Measurements from ENCODE around the gene CAPN1. TPM values are rescaled to one million over a fixed set of nuclear protein-coding genes. Genes with fewer than 3 reads are reported as not detected.
A peak's percentile ranks its signal among the peaks of the same experiment; 100 is the strongest.

The CAPN1 gene
- total and polyA plus RNA-seq, 2 of the 13 experiments (the other 11 are each of a cell fraction or from before 2014, with no cell fraction given): 57.3 to 82.6 TPM

DNA sequence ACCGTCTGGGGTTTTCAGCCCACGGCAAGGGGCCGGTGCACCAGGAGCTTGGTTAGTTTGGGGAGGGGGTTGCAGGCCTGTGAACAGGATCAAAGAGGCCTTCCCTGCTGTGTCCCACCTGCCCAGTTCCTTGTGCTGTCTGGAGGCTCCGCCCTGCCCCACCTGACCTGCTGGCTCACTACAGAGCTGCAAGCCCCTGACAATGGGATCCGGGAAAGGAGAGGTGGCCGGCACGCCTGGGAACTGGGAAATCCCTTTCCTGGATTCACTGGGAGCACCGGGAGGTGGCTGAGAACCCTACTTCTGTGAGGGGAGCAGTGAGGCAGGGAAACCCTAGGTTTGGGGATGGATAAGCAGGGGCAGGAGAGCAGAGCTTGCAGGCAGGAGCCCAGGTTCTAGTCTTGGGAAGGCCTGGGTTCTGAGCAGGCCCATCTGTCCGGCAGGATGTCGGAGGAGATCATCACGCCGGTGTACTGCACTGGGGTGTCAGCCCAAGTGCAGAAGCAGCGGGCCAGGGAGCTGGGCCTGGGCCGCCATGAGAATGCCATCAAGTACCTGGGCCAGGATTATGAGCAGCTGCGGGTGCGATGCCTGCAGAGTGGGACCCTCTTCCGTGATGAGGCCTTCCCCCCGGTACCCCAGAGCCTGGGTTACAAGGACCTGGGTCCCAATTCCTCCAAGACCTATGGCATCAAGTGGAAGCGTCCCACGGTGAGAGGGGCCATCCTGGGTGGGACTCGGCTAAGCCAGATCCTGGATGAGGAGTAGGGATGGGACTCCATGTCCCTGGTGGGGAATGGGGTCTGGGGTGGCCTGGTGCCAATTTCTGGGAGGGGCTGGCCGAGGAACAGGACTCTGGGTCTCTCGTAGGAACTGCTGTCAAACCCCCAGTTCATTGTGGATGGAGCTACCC, 786 bp downstream of the CAPN1 start (continued):
- TF ChIP-seq ZNF225 (CRISPR knock-in tag; IDR thresholded peaks at IDR 0.05): no peak
- 0 out of 2 replicates have a peak, but pooled peaks have one; percentile 35 for TF ChIP-seq ZNF136 (CRISPR knock-in tag; IDR thresholded peaks at IDR 0.05; ENCODE audit: low read depth)
- no peak for TF ChIP-seq FOSL1 (CRISPR knock-in tag; IDR thresholded peaks at IDR 0.05; ENCODE audit: borderline replicate concordance)
- TF ChIP-seq GTF3A (CRISPR knock-in tag; conservative IDR thresholded peaks at IDR 0.05): no peak
- no peak for TF ChIP-seq ZNF703 (CRISPR knock-in tag; IDR thresholded peaks at IDR 0.05; ENCODE audit: borderline replicate concordance)
- no peak; the same call in 1 of the 2 replicates for TF ChIP-seq ZNF746 (CRISPR knock-in tag; IDR thresholded peaks at IDR 0.05)
- no peak for TF ChIP-seq TFDP2 (CRISPR knock-in tag; IDR thresholded peaks at IDR 0.05)
- TF ChIP-seq ZNF350 (CRISPR knock-in tag; IDR thresholded peaks at IDR 0.05; ENCODE audit: borderline replicate concordance, low read depth): no peak
- TF ChIP-seq ZNF276 (CRISPR knock-in tag; IDR thresholded peaks at IDR 0.05; ENCODE audit: low read depth): no peak
- TF ChIP-seq HOXA5 (CRISPR knock-in tag; IDR thresholded peaks at IDR 0.05): no peak
- no peak for TF ChIP-seq ZNF234 (CRISPR knock-in tag; conservative IDR thresholded peaks at IDR 0.05)
- TF ChIP-seq, protein P1, sequence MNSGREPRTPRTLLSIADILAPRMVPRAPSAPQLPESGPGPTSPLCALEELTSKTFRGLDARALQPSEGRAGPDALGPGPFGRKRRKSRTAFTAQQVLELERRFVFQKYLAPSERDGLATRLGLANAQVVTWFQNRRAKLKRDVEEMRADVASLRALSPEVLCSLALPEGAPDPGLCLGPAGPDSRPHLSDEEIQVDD (CRISPR knock-in tag; IDR thresholded peaks at IDR 0.05; ENCODE audit: borderline replicate concordance): 0 out of 2 replicates have a peak, but pooled peaks have one; percentile 19
- TF ChIP-seq KLF6 (CRISPR knock-in tag; IDR thresholded peaks at IDR 0.05): no peak
- TF ChIP-seq RFX5 (IDR thresholded peaks at IDR 0.05; ENCODE audit: low read depth, low read length): no peak
- no peak for TF ChIP-seq ZBTB43 (CRISPR knock-in tag; conservative IDR thresholded peaks at IDR 0.05)
- no peak for TF ChIP-seq POLR2G (IDR thresholded peaks at IDR 0.05; ENCODE audit: low read depth, low read length)
- TF ChIP-seq SP5 (CRISPR knock-in tag; IDR thresholded peaks at IDR 0.05; ENCODE audit: borderline replicate concordance, low read depth): no peak
- no peak for TF ChIP-seq PAF1 (CRISPR knock-in tag; IDR thresholded peaks at IDR 0.05)
- TF ChIP-seq FUBP1 (CRISPR knock-in tag; IDR thresholded peaks at IDR 0.05; ENCODE audit: borderline replicate concordance): no peak
- no peak for TF ChIP-seq GABPB1 (CRISPR knock-in tag; IDR thresholded peaks at IDR 0.05)
- no peak for TF ChIP-seq TCF7 (IDR thresholded peaks at IDR 0.05; ENCODE audit: low read depth)
- TF ChIP-seq ZNF737 (CRISPR knock-in tag; IDR thresholded peaks at IDR 0.05; ENCODE audit: borderline replicate concordance): no peak
- TF ChIP-seq KAT2B (IDR thresholded peaks at IDR 0.05; ENCODE audit: borderline replicate concordance, low read depth, low read length): no peak
